ENCODE data around the gene UBTD2.
"Not testable (repeated sequence)": the region's sequence is repeated elsewhere in the genome, so short reads cannot be mapped to it uniquely, and the experiment has no call there.

The UBTD2 gene

DNA sequence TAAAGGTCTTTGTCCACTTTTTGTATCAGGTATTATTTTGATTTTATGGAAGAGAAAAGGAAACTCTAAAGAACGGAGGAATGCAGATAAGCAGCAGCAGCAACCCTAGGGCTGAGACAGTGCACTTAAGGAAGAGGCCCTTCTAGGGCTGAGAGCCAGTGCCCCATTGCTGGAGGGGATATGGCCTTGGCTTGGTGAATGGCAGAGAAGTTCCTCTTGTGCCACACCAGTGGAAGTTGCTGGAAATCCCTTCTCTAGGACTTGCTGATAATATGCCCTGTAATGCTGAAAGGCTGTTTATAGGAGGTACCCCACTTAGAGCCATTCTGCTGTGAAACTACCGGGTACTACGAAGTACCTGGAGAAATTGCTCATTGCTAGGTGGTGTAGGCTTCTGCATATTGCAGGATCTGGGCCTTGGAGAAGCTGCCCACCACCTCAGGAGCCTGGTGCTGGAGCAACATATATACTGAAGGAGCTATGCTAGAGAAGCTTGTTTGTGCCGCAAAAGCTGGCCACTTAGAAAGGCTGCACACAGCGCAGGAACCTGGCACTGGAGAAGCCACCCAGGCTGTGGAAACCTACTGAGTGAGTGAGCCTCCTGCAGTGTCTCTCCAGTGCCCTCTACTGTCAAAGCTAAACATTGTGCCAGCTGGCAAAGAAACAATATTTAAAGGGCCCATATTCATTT lies 9.6 kb upstream of the UBTD2 start:
- H3K4me3 ChIP-seq (ENCODE audit: low read depth, low read length): no peak overlapping the region
- peak; percentile 82 for DNase-seq (ENCODE audit: low read depth)
- TF ChIP-seq, protein P1, sequence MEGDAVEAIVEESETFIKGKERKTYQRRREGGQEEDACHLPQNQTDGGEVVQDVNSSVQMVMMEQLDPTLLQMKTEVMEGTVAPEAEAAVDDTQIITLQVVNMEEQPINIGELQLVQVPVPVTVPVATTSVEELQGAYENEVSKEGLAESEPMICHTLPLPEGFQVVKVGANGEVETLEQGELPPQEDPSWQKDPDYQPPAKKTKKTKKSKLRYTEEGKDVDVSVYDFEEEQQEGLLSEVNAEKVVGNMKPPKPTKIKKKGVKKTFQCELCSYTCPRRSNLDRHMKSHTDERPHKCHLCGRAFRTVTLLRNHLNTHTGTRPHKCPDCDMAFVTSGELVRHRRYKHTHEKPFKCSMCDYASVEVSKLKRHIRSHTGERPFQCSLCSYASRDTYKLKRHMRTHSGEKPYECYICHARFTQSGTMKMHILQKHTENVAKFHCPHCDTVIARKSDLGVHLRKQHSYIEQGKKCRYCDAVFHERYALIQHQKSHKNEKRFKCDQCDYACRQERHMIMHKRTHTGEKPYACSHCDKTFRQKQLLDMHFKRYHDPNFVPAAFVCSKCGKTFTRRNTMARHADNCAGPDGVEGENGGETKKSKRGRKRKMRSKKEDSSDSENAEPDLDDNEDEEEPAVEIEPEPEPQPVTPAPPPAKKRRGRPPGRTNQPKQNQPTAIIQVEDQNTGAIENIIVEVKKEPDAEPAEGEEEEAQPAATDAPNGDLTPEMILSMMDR (conservative IDR thresholded peaks at IDR 0.05; ENCODE audit: low read depth, low read length): peak; percentile 90

DNA sequence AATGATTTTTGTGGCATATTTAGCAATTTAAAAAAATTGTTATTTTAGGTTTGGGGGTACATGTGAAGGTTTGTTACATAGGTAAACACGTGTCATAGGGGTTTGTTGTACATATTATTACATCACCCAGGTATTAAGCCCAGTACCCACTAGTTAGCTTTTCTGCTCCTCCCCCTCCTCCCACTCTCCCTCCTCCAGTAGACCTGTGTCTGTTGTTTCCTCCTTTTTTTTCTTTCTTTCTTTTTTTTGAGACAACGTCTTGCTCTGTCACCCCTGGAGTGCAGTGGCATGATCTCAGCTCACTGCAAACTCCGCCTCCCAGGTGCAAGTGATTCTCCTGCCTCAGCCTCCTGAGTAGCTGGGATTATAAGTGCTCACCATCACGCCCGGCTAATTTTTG lies 8.3 kb upstream of the UBTD2 start:
- not testable (repeated sequence) for H3K4me3 ChIP-seq (ENCODE audit: low read depth, low read length); DNase-seq (ENCODE audit: low read depth)

DNA sequence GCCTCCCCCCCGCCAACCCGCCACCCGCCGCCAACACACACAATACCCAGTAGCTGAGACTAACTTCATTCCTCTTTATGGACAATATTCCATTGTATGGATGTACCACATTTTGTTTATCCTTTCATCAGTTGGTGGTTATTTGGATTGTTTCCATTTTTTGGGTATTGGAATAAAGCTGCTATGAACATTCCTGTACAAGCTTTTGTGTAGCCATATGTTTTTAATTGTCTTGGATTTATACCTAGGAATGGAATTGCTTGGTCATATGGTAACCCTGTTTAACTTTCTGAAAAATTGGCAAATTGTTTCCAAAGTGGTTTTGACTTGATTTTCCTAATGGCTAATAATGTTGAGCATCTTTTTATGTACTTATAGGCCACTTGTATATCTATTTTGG lies 4.9 kb upstream of the UBTD2 start:
- no peak for DNase-seq (ENCODE audit: low read depth)
- H3K4me3 ChIP-seq (ENCODE audit: low read depth, low read length): no peak overlapping the region
- TF ChIP-seq, protein P1 (conservative IDR thresholded peaks at IDR 0.05; ENCODE audit: low read depth, low read length): no peak

DNA sequence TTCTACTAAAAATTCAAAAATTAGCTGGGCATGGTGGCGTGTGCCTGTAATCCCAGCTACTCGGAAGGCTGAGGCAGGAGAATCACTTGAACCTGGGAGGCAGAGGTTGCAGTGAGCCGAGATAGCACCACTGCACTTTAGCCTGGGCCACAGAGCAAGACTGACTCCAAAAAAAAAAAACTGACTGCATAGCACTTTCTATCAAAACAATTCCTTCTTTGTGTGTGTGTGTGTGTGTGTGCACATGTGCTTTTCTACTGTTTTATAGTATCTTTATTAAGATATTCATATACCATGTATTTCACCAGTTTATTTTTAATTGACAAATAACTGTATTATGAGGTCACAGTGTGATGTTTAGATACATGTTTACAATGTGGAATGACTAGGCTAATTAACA lies 3.6 kb upstream of the UBTD2 start:
- DNase-seq (ENCODE audit: low read depth): not testable (repeated sequence)

DNA sequence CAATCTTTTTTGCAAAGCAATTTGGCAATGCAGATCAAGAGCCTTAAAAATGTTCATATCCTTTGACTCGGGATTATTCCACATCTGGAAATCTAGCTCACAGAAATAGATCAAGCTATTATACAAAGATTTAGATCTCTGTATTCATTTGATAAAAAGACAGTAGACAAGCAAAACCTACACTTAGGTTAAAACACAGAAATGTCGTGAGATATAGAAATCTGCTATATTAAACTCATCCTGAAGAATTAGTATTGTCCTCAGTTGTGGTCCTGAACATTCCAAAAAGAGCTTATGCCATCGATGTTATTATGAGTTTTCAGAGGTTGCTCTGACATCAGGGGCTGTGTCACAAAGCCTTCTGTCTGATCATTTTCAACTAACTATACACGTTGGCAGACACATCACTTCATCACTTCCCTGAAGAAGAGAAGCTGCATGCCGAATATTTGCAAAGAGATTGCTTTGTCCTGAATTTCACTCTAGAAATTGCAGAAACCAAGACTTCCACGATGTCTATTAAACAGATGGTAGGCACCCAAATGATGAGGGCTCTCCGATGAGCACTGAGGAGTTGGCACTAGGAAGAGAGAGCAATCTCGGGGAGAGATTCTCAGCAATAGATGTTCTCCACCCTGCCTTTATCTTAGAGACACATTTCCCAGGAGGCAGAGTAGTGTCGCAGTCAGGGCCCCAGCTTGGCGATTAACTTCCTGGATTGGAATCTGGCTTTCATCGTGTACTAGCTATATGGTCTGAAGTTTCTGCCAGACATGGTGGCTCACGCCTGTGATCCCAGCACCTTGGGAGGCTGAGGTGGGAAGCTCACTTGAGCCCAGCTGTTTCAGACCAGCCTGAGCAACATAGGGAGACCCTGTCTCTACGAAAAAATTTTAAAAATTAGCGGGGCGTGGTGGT lies 1.9 kb upstream of the UBTD2 start:
- TF ChIP-seq, protein P1 (conservative IDR thresholded peaks at IDR 0.05; ENCODE audit: low read depth, low read length): no peak
- DNase-seq (ENCODE audit: low read depth): no peak
- no peak overlapping the region for H3K4me3 ChIP-seq (ENCODE audit: low read depth, low read length)

More for the DNA sequence above, 3.6 kb upstream of the UBTD2 start:
- H3K4me3 ChIP-seq (ENCODE audit: low read depth, low read length): not testable (repeated sequence)

DNA sequence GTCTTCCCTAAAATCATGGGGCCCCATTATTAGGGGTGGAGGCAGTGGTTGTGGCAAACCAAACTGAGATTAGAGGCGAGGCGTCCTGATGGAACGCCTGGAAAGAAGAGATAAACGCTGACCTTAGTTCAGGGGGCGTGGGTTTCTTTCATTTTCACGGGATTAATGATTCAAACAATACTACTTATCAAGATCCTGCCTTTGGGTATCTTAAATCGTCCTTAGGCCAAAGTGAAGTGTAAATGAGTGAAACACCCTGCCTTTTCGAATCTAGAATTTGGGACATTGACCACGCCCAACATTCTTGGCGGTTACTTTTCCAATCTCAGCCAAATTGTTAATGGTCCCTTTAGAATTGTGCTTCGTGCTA lies 1.0 kb upstream of the UBTD2 start:
- no peak for DNase-seq (ENCODE audit: low read depth)
- peak overlapping the region; percentile 81 for H3K4me3 ChIP-seq (ENCODE audit: low read depth, low read length)
- TF ChIP-seq, protein P1 (conservative IDR thresholded peaks at IDR 0.05; ENCODE audit: low read depth, low read length): no peak

DNA sequence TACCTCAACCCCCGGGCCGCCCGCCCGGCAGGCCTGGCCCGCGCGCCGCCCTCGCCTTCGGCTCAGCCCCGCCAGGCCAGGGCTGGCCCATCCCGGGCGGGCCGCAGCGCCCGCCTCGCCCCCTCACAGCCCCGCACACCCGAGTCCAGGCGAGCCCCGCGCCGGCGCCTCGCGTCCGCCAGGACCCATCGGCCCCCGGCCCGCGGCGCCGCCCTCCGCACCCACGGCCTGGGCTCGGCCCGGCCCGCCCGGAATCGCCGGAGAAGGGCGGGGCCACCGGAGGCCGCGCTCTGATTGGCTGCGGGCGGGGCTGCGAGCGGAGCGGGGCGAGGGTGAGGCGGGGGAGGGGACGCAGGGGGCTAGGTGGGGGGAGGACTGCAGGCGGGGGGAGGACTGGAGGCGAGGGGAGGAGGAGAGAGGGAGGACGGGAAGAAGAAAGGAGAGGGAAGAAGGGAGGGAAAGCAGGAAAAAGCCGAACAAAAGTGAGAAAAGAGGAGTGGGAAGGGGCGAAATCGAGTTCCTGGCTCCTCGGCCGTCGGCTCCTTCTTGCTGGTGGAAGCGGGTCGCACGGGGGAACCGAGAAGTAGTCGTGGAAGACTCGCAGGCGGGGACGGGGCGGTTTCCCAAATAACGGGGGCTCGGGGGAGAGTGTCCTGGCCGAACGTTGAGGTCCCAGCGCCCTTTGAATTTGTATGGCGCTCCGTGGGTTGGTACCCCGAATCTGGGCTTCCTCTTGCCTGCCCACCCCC lies 472 bp upstream of the UBTD2 start:
- TF ChIP-seq, protein P1 (conservative IDR thresholded peaks at IDR 0.05; ENCODE audit: low read depth, low read length): no peak
- DNase-seq (ENCODE audit: low read depth): peak; percentile 69
- peak overlapping the region; percentile 81 for H3K4me3 ChIP-seq (ENCODE audit: low read depth, low read length)
